Right lobe of liver (tissue), 4 donors: ENCODE measurements around the gene PMEPA1.

ENCODE experiments used
- POLR2A ChIP-seq: fragments of 450-650 bp; IDR thresholded peaks from one replicate; pipeline ENCODE4 v1.6.1; 2017; ENCODE audit warnings: antibody characterized with exemption, mild to moderate bottlenecking
- TF ChIP-seq, protein P1 (sequence below), 4 donors: fragments of 200-600 bp in 3 of 4; fragments of 450-650 bp in 1 of 4; IDR thresholded peaks; one replicate each; pipeline versions ENCODE4 v1.5.1 to v1.8.0; 2016 to 2022; ENCODE audit warnings: antibody characterized with exemption in 4 of 4, mild to moderate bottlenecking in 2 of 4
- donor health status: DM: no; HTN: no; CAD: no.
- donor health status: DM: no; HTN: no; CAD: no.
- donor health status: DM: no; HTN: yes; CAD: no.

DNA sequence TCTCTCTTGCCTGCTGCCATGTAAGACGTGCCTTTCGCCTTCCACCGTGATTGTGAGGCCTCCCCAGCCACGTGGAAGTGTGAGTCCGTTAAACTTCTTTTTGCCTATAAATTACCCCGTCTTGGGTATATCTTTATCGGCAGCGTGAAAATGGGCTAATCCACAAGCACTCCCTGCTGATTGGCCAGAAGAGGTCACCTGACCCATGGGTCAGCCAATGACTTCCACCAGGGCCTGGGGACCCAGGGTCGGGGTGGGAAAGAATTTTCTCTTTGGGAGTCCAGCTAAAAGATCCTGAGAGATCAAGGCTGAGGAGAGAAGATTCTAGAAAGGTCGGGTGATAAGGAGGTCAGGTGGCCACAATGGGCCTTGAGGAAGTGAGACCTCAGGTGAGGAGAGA, 106.7 kb downstream of the PMEPA1 start:
- TF ChIP-seq, protein P1, sequence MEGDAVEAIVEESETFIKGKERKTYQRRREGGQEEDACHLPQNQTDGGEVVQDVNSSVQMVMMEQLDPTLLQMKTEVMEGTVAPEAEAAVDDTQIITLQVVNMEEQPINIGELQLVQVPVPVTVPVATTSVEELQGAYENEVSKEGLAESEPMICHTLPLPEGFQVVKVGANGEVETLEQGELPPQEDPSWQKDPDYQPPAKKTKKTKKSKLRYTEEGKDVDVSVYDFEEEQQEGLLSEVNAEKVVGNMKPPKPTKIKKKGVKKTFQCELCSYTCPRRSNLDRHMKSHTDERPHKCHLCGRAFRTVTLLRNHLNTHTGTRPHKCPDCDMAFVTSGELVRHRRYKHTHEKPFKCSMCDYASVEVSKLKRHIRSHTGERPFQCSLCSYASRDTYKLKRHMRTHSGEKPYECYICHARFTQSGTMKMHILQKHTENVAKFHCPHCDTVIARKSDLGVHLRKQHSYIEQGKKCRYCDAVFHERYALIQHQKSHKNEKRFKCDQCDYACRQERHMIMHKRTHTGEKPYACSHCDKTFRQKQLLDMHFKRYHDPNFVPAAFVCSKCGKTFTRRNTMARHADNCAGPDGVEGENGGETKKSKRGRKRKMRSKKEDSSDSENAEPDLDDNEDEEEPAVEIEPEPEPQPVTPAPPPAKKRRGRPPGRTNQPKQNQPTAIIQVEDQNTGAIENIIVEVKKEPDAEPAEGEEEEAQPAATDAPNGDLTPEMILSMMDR (IDR thresholded peaks at IDR 0.05) = no peak
- no peak for TF ChIP-seq POLR2A
